ENCODE results near the gene GDAP1L1.

The GDAP1L1 gene

DNA sequence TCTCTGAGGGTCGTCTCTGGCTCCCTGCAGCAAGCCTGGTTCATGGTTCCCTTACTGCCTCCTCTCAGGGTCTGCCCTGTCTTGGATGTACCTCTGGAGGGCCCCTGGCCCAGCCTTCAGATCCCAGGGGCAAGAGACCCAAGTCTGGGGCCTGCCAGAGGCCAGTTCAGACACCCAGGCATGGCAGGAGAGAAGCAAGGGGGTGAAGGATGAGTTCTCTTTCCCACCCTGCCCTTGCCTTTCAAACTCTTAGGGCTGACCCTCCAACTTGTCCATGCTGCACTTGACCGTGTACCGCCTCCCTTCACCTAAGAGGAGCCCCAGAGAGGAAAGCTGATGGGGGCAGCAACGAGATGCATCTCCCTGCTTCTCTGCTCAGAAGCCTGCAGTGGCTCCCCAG is 4.2 kb downstream of the GDAP1L1 start:
- in situ Hi-C loops (cut with HindIII; ENCODE audit: low sequenced_read_pairs), result no loop called here

DNA sequence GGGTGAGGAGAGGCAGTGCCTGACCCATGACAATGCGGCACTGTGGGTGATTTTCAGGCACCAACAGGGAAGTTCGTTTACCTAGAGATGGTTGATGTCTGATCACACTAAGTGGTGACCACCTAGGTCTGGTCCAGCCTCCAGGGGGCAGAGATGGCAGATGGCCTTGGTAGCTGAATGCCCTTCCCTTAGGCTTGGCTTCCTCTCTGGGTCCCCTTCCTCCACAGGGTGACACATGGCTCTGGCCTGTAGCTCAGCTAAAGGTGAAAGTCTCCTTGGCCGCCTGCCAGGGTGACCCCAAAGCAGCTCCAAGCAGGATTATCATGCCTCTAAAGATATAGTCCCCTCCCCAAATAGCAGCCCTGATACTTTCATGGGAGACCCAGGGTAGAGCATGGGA is 6.4 kb downstream of the GDAP1L1 start:
- in situ Hi-C loops (cut with HindIII; ENCODE audit: low sequenced_read_pairs), result no loop called here

DNA sequence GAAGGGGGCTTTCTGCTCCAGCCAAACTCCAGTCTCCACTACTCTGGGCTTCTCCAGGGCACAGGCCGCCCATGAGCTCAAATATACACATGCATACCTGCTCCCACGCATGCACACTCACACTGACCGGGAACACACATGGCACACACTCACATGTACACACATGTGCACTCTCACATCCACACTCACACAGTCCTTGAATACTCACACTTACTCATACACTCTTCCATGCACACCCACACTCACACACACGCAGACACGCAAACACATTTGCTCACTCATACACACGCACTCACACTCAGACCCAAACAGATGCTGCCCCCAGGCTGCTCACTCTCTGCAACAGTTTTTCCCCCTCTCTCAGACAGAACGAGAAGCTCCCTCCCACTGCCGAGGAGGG is 7.0 kb downstream of the GDAP1L1 start:
- in situ Hi-C loops (cut with HindIII; ENCODE audit: low sequenced_read_pairs), result no loop called here

DNA sequence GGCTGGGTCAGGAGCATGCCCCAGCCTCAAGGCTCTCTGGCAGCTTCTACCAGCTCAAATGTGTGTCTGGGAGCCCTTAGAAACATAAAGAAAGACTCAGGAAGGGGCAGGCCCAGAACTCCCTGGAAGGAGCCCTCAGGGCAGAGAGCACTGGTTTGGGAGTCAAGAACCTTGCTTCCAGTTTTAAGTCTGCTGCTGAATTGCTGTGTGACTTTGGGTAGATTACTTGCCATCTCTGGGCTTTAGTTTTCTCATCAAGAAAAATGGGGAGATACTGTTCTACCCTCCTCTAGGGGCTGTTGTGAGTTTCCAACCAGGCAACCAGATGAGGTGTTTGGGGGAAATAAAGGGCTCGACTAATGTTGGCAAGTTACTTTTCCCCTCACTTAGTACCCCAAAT is 8.8 kb downstream of the GDAP1L1 start:
- in situ Hi-C loops (cut with HindIII; ENCODE audit: low sequenced_read_pairs), result no loop called here

DNA sequence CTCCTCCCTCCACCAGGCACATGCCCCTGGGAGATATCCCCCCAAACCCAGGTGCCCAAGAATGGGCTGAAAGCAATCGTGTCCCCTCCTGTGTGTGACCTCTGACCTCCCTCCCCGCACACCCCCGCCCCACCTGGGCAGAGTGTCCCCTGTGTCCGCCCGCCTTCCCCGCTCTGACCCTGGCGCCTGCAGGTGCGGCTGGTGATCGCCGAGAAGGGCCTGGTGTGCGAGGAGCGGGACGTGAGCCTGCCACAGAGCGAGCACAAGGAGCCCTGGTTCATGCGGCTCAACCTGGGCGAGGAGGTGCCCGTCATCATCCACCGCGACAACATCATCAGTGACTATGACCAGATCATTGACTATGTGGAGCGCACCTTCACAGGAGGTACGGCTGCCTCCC is 9.9 kb downstream of the GDAP1L1 start:
- in situ Hi-C loops (cut with HindIII; ENCODE audit: low sequenced_read_pairs), result no loop called here

DNA sequence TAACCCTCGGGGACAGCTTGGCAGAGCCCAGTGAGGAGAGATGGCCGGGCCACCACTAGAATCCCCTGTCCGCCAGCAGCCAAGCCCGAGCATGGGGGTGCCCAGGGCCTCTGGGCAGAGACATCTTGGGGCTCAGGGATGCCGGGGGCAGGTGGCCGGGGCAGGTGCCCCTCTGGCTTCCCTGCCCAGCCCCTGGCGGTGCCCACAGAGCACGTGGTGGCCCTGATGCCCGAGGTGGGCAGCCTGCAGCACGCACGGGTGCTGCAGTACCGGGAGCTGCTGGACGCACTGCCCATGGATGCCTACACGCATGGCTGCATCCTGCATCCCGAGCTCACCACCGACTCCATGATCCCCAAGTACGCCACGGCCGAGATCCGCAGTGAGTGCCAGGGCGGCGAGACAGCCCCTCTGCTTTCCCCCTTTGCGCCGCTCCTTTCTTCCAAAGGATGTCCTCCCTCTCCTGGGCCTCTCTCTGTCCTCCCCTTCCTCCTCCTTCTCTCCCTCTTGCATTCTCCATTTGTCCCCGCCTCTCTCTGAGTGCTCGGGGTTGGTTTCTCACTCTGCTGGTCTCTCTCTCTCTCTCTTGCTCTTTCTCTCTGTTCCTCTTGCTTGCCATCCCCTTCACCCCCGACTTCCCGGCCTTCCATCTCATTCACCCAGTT is 11.2 kb downstream of the GDAP1L1 start:
- in situ Hi-C loops (cut with HindIII; ENCODE audit: low sequenced_read_pairs), result no loop called here

DNA sequence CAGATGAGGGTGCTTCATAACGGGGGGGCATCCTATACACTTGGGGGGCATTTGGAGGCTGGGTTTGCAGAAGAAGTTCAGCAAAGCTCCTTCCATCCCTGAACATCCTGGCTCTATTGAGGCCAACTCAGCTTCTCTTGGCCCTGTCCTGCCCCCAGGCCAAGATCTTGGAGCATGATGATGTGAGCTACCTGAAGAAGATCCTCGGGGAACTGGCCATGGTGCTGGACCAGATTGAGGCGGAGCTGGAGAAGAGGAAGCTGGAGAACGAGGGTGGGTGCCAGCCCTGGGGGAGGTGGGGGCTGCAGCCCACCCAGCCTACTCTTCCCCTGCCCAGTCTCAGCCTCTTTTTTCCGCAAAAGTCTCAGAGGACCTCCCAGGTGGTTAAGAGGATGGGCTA is 17.2 kb downstream of the GDAP1L1 start:
- in situ Hi-C loops (cut with HindIII; ENCODE audit: low sequenced_read_pairs), result no loop called here

DNA sequence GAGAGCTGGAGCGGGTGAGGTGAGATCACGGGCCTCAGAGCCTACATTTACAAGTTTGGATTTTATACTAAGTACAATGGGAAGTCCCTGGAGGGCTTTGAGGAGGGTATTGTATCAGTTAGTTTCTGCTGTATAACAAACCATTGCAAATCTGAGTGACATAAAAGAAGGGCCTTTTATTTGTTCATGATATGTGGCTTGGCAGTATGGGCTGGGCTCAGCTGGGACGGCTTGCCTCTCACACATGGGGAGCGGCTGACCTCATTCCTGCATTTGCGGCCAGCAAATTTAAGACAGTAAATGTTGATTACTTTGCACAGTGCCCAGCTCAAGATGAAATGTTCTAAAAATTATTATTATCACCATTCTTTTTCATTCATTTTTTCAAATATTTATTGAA is 21.7 kb downstream of the GDAP1L1 start:
- in situ Hi-C loops (cut with HindIII; ENCODE audit: low sequenced_read_pairs), result no loop called here

DNA sequence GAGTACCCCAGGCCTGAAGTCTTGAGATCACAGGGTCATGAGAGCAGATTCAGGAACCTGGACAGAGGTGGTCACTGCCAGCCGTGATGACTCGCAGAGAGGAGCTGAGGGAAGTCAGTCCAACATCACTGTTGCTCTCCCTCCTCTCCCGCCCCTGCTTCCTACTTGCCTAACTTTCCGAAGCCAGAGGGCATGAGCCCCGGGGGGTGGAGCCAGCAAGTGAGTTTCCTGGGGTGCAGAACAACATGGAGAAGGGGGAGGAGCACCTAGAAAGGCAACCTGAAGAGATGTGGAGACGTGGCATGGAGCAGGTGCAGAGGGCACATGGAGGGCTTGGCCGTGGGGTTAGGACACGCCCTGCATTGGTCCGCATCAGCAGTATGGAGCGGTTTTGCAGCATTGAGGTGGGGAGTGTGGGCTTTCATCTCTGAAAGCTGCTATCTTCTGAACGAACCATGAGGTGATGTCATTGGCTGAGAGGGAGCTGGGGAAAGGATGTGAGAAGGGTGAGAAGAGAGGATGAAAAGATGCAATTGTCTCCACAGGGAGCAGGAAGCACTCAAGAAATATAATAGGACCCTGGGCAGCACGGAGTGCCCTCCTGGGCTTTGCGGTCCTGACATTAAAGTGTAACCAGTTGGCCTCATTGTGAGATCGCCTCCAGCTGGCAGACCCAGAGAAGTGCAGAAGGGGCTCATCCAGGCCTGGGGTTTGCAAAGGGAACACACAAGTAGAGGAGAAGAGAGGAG is 25.0 kb downstream of the GDAP1L1 start:
- in situ Hi-C loops (cut with HindIII; ENCODE audit: low sequenced_read_pairs), result no loop called here

DNA sequence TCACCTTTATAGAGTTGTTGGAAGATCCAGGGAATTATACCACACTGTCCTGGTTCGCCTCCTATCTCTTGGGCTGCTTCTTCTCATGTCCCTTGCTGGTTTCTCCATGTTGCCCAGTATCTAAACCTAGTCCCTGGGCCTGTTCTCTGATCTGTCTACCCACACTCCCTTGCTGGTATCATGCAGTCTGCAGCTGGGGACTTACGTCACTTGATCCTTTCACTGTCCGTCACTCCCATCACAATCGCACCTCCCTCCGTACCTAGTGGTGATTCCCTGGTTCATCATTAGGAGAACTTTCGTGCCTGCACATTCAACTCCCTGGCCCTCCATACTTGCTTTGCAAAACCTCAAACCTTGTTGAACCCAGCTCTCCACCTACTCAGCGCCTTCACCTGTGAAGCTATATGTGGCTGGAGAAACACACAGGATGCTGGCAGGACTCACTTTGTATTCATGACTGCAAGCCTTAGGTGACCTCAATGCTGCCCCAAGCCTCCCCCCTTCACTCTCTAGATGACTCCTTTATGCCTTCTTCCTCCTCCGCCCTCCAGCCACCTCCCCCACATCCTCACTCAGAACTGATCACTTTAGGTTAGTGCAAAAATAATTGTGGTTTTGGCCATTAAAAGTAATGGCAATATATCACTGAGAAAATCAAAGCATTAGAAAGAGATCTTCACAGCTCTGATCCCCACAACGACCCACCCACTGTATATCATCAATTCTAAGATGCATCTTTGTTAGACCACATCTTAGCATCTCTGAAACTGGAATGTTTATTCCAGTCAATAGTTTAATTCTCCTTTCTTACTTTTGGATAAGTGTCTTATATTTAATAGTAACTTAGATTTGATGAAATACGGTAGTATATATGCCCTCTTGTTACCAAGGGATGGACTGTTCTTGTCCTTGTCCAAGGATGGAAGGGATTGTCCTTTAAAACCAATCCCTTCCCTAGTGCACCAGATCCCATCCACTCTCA is 26.4 kb downstream of the GDAP1L1 start:
- in situ Hi-C loops (cut with HindIII; ENCODE audit: low sequenced_read_pairs), result no loop called here

DNA sequence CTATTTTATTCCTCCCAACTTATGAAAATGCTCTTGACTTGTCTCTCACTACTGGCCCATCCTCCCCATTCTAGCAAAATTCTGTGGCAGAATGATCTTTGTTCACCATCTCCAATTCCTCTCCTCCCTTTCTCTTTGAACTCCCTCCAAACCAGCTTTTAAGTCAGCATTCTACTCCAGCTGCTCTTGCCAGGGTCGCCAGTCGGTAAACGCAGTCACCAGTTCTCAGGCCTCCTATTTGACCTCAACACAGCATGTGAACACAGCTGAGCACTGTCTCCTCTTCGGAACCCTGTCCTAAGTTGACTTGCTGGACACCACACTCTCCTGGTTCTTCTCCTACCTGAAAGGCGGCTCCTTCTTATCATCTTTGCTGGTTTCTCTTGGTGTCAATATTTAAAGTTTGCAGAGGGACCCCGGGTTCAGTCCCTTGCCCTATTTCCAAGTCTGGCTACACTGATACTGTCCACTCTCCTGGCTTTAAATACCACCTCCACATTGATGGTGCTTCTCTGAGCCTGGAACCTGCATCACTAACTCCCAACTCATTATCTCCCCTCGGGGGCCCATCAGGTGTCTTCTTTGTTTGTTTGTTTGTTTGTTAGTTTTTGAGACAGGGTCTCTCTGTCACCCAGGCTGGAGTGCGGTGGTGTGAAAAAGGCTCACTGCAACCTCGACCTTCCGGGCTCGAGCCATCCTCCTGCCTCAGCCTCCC is 27.4 kb downstream of the GDAP1L1 start:
- in situ Hi-C loops (cut with HindIII; ENCODE audit: low sequenced_read_pairs), result no loop called here

DNA sequence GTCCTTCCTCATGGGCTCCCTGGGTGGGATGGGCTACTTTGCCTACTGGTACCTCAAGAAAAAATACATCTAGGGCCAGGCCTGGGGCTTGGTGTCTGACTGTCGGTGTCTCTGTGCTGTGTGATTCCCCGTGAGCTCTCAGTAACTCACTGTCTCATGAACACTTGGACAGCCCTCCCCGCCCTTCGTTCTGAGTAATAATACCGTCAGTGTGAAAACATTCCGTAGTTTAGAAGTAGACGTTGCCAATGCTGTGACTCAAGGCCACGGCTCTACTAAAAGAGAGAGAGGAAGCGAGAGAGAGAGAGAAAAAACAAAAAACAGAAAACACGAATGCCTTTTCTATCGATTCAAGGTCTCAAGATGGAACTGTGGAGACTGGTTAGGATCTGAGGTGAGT is 32.1 kb downstream of the GDAP1L1 start:
- in situ Hi-C loops (cut with HindIII; ENCODE audit: low sequenced_read_pairs), result no loop called here

DNA sequence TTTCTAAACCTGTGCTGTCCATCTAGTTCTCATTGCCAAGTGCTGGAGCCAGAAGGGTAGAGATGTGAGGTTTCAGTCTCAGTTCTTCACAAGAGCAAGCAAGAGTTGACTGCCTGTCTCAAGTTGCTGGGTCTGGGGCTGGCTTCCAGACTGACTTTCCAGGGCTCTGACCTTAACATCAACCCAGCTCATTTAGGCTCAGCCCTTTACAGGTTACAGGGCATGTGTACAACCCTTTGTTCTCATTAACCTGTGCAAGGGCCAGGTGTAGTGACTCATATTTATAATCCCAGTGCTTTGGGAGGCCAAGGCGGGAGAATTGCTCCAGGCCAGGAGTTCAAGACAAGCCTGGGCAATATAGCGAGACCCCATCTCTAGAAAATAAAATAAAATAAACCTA is 33.3 kb downstream of the GDAP1L1 start:
- in situ Hi-C loops (cut with HindIII; ENCODE audit: low sequenced_read_pairs), result no loop called here

DNA sequence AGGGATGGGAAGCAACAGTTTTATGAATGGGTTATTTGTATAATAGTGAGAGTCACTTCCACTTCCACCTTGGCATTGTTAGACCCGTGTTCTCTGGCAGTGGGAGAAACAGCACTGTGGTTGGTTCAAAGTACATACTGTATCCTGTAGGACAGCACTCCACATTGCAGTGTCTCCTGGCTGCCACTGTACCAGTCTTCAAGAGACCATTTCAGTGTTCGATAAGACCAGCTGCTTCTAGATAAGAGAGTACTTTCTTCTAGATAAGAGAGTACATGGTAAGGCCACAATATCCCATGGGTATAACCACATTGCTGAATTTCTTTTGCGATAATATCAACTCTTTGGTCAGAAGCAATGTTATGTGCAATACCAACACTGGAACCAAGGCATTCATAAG is 35.1 kb downstream of the GDAP1L1 start:
- in situ Hi-C loops (cut with HindIII; ENCODE audit: low sequenced_read_pairs), result no loop called here

DNA sequence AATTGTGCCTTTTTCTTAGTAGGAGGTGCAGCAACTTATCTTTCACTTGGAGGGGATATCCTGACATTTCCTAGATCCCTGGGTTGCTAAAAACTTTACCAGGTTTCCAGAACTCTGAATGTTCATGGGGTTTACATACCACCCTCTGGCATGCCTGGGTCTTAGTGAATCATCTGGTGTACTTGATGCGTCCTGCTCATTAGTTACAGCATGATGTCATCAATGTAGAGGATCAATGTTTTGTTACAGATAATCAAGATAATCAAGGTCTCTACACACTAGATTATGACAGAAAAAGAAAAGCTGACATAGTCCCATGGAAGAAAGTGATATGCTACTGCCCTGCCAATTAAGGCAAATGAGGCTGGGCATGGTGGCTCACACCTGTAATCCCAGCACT is 36.9 kb downstream of the GDAP1L1 start:
- in situ Hi-C loops (cut with HindIII; ENCODE audit: low sequenced_read_pairs), result no loop called here

DNA sequence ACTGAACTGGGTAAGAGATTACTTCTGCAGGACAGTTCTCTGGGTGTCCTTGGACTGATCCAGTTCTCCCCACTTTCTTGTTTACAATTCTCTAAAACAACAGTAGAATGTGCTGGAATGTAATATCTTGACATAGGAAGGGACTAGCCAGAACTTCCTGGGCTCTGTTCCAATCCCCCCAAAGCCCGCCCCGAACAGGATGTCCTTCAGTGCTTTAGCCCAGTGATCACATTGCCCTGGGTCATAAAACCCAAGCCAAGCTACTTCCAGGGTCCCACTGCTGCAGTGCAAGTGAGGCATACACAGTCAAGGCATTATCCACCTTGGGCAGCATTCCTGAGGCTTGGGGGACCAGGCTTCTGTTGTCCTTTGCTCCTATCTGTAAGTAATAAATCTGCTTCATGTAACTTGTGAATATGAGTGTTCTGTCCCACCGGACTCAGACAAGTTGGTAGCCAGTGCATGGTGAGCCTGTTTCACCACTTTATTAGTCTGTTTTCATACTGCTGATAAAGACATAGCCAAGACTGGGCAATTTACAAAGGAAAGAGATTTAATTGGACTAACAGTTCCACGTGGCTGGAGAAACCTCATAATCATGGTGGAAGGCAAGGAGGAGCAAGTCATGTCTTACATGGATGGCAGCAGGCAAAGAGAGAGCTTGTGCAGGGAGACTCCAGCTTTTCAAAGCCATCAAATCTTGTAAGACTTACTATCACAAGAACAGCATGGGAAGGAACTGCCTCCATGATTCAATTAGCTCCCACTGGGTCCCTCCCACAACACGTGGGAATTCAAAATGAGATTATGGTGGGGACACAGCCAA is 40.4 kb downstream of the GDAP1L1 start:
- in situ Hi-C loops (cut with HindIII; ENCODE audit: low sequenced_read_pairs), result no loop called here

DNA sequence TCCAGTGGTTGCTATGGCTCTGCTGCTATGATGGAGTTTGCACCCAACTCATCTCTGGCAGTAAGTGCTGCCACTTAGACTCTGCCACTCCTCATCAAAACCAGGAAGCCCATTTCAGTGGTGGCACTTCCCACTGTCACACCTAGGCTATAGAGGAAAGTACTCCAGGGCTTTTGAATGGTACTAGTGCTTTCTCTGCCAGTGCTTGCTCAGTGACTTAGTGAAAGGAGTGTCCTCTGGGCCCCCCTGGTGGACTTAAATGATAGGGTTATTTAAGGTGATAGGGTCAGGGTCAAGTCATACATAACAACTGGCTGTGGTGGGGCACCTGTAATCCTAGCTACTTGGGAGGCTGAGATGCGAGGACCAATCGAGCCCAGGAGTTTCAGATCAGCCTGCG is 41.1 kb downstream of the GDAP1L1 start:
- in situ Hi-C loops (cut with HindIII; ENCODE audit: low sequenced_read_pairs), result no loop called here

DNA sequence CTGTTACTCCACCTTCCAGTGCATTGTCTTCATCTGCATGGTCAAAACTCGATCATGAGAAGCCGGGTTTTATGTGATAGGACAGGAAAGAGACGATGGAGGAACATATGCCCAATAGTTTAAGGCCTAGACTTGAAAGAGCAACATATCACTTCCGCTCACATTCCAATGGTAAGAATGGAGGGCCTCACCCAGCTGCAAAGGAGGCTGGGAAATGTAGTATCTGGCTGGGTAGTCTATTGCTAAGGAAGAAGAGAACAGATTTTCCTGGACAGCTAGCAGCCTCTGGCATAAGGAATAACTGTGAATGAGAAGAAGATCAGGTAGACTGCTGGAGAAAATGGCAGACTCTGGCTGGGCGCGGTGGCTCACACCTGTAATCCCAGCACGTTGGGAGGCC is 44.6 kb downstream of the GDAP1L1 start:
- in situ Hi-C loops (cut with HindIII; ENCODE audit: low sequenced_read_pairs), result no loop called here

DNA sequence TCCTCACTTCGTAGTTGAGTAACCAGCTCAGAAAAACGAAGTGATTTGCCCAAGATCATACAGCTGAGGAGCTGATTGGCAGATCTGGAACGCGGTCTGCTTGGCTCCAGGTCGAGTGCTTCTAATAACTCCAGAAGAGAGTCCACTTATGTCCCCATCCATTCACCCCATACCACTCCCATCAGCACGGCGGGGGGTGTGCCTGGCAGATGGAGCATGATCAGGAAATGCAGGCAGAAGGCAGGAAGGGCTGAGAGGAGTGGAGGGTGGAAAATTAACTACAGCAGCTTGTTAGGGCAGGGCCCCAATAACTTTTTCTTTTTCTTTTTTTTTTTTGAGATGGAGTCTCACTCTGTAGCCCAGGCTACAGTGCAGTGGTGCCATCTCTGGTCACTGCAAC is 48.9 kb downstream of the GDAP1L1 start:
- in situ Hi-C loops (cut with HindIII; ENCODE audit: low sequenced_read_pairs), result no loop called here

DNA sequence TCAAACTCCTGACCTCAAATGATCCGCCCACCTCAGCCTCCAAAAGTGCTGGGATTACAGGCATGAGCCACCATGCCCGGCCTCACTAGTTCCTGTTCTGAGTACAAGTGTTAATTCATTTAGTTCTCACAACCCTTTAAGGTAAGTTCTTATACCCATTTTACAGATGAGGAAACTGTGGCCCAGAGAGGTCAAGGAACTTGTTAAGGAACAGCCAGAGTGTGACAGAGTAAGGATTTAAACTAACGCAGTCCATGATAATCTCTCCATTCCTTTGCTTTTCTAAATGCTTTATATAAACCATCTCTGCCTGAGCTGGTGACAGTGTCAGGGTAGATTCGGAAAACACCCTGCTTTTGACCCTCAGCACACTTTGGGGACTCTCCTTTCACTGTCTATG is 50.6 kb downstream of the GDAP1L1 start:
- in situ Hi-C loops (cut with HindIII; ENCODE audit: low sequenced_read_pairs), result no loop called here
